Measurements from ENCODE around the gene MEIOSIN.
"Not testable (repeated sequence)": the region's sequence is repeated elsewhere in the genome, so short reads cannot be mapped to it uniquely, and the experiment has no call there.

MEIOSIN gene

DNA sequence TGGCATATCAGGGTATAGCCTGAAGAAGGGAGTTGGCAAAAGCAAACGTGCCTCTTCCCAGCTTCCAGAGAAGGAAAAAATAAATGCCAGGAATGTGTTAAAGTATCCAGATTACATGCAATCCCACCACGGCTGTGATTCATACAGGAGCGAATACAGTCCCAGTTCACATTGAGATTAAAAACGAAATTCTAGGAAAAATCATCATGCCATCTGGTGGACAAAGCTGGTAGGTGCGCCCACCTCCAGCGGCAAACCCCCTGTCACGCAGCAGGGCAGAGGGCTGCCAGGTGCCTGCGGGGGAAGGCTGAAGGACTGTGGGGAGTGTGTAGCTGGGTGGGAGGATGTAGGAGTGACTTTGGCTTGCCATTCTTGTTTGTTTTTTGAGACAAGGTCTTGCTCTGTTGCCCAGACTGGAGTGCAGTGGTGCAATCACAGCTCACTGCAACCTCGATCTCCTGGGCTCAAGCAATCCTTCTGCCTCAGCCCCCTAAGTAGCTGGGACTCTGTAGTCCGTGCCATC is 65.8 kb downstream of the MEIOSIN start (continued):
- no peak for TF ChIP-seq ZNF561 (tag by site-specific recombination; IDR thresholded peaks at IDR 0.05; ENCODE audit: borderline replicate concordance)
- peak; percentile 56 for TF ChIP-seq ZNF654 (tag by site-specific recombination; IDR thresholded peaks at IDR 0.05; ENCODE audit: low read depth)
- TF ChIP-seq, protein P1, sequence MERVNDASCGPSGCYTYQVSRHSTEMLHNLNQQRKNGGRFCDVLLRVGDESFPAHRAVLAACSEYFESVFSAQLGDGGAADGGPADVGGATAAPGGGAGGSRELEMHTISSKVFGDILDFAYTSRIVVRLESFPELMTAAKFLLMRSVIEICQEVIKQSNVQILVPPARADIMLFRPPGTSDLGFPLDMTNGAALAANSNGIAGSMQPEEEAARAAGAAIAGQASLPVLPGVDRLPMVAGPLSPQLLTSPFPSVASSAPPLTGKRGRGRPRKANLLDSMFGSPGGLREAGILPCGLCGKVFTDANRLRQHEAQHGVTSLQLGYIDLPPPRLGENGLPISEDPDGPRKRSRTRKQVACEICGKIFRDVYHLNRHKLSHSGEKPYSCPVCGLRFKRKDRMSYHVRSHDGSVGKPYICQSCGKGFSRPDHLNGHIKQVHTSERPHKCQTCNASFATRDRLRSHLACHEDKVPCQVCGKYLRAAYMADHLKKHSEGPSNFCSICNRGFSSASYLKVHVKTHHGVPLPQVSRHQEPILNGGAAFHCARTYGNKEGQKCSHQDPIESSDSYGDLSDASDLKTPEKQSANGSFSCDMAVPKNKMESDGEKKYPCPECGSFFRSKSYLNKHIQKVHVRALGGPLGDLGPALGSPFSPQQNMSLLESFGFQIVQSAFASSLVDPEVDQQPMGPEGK (tag by site-specific recombination; IDR thresholded peaks at IDR 0.05), result peak; percentile 69; the same call in 1 of the 2 replicates
- TF ChIP-seq GLIS1 (tag by site-specific recombination; IDR thresholded peaks at IDR 0.05), result peak; percentile 74
- no peak for TF ChIP-seq ZNF658 (tag by site-specific recombination; IDR thresholded peaks at IDR 0.05)
- TF ChIP-seq ZNF2 (tag by site-specific recombination; IDR thresholded peaks at IDR 0.05), result peak; percentile 80; the same call in 1 of the 2 replicates
- TF ChIP-seq SETDB1 (IDR thresholded peaks at IDR 0.05; ENCODE audit: insufficient read length, low read length), result no peak
- TF ChIP-seq IKZF3 (tag by site-specific recombination; IDR thresholded peaks at IDR 0.05), result 0 out of 2 replicates have a peak, but pooled peaks have one; percentile 26
- TF ChIP-seq, protein P2, sequence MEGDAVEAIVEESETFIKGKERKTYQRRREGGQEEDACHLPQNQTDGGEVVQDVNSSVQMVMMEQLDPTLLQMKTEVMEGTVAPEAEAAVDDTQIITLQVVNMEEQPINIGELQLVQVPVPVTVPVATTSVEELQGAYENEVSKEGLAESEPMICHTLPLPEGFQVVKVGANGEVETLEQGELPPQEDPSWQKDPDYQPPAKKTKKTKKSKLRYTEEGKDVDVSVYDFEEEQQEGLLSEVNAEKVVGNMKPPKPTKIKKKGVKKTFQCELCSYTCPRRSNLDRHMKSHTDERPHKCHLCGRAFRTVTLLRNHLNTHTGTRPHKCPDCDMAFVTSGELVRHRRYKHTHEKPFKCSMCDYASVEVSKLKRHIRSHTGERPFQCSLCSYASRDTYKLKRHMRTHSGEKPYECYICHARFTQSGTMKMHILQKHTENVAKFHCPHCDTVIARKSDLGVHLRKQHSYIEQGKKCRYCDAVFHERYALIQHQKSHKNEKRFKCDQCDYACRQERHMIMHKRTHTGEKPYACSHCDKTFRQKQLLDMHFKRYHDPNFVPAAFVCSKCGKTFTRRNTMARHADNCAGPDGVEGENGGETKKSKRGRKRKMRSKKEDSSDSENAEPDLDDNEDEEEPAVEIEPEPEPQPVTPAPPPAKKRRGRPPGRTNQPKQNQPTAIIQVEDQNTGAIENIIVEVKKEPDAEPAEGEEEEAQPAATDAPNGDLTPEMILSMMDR (tag by site-specific recombination; IDR thresholded peaks at IDR 0.05), result peak; percentile 76
- no peak for TF ChIP-seq ZNF24 (tag by site-specific recombination; IDR thresholded peaks at IDR 0.05)
- TF ChIP-seq ZBTB8A (tag by site-specific recombination; IDR thresholded peaks at IDR 0.05), result peak; percentile 61
- TF ChIP-seq ZFHX2 (tag by site-specific recombination; conservative IDR thresholded peaks at IDR 0.05), result peak; percentile 99
- peak; percentile 74; the same call in 1 of the 2 replicates for TF ChIP-seq ZBTB20 (tag by site-specific recombination; IDR thresholded peaks at IDR 0.05)
- 0 out of 2 replicates have a peak, but pooled peaks have one; percentile 9 for TF ChIP-seq SP2 (tag by site-specific recombination; IDR thresholded peaks at IDR 0.05)
- TF ChIP-seq ZNF114 (tag by site-specific recombination; IDR thresholded peaks at IDR 0.05), result no peak

DNA sequence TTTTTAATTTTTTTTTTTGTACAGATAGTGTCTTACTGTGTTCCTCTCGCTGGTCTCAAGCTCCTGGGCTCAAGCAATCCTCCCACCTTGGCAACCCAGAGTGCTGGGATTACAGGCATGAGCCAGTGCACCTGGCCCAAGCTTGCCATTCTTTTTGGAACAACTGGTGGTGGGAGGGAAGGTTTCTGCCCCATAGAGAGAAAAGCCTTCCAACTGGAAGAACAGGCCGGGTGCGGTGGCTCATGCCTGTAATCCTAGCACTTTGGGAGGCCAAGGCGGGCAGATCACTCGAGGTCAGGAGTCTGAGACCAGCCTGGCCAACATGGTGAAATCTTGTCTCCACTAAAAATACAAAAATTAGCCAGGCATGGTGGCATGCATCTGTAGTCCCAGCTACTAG is 66.3 kb downstream of the MEIOSIN start:
- ChIA-PET POLR2A (interaction anchor here (0.6 to 2.0 kb wide), 6 partner anchors 15 to 107 kb away, joined by 3 to 37 read pairs (median 4); partner anchors contain the start of genes DMPK, QPCTL, SIX5 and SNRPD2), CTCF (interaction anchor here (0.7 to 8.7 kb wide), 28 partner anchors 9 to 279 kb away, joined by 3 to 80 read pairs (median 4); partner anchors contain the start of genes QPCTL, SIX5, SNRPD2 and SYMPK)
- not testable (repeated sequence) for H3K9me3 ChIP-seq (ENCODE audit: control insufficient read depth, insufficient read depth, low read depth, low read length); H3K36me3 ChIP-seq (ENCODE audit: control insufficient read depth in 2 of 2, insufficient read depth in 1 of 2, low read length in 2 of 2); H3K4me3 ChIP-seq (ENCODE audit: low read depth, low read length); H3K27ac ChIP-seq (ENCODE audit: extremely low read depth, low read depth, low read length); H3K4me1 ChIP-seq (ENCODE audit: control insufficient read depth, insufficient read depth, low read length)

DNA sequence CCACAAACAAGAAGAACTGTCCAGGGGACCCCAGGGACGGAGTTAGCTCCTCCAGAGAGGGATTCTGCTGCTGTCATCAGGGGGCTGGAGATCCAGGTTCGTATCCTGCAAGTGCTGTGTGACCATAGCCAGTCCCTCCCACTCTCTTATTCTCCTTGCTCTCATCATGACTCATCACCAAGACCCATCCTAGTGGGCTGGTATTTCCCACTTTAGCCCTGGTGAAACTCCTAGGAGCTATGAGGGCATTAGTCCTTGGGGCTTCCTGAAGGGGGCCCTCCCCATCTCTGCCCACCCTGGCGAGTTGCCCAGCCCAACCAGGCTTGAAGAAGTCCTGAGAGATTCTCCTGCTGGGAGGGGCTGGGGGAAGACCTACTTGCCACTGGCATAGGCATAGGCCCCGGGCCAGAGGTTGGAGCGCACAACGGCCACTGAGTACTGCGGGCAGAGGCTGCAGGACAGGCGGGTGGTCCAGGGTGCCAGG is 66.9 kb downstream of the MEIOSIN start:
- Histone ChIP-seq H3K9me3 (ENCODE audit: control insufficient read depth, insufficient read depth, low read depth, low read length) (no peaks in the 10 kb centered on the region), H3K4me3 (ENCODE audit: low read depth, low read length) (no peak overlapping the region), H3K27ac (ENCODE audit: extremely low read depth, low read depth, low read length) (no peak overlapping the region), H3K4me1 (ENCODE audit: control insufficient read depth, insufficient read depth, low read length) (peaks cover 2% of the 10 kb centered on the region; the same call in 1 of the 2 replicates), H3K36me3 (ENCODE audit: control insufficient read depth in 2 of 2, insufficient read depth in 1 of 2, low read length in 2 of 2) (no peaks in the 10 kb centered on the region)
- TF ChIP-seq, protein P3, sequence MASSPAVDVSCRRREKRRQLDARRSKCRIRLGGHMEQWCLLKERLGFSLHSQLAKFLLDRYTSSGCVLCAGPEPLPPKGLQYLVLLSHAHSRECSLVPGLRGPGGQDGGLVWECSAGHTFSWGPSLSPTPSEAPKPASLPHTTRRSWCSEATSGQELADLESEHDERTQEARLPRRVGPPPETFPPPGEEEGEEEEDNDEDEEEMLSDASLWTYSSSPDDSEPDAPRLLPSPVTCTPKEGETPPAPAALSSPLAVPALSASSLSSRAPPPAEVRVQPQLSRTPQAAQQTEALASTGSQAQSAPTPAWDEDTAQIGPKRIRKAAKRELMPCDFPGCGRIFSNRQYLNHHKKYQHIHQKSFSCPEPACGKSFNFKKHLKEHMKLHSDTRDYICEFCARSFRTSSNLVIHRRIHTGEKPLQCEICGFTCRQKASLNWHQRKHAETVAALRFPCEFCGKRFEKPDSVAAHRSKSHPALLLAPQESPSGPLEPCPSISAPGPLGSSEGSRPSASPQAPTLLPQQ (tag by site-specific recombination; IDR thresholded peaks at IDR 0.05), result peak; percentile 92
- TF ChIP-seq ZNF768 (tag by site-specific recombination; IDR thresholded peaks at IDR 0.05) (0 out of 2 replicates have a peak, but pooled peaks have one; percentile 31), ZFP69B (tag by site-specific recombination; IDR thresholded peaks at IDR 0.05) (0 out of 2 replicates have a peak, but pooled peaks have one; percentile 56), EGR2 (tag by site-specific recombination; IDR thresholded peaks at IDR 0.05; ENCODE audit: low read depth) (peak; percentile 62; the same call in 1 of the 2 replicates), GFI1B (tag by site-specific recombination; IDR thresholded peaks at IDR 0.05) (no peak), ZFHX2 (tag by site-specific recombination; conservative IDR thresholded peaks at IDR 0.05) (peak; percentile 58), ZNF600 (tag by site-specific recombination; IDR thresholded peaks at IDR 0.05) (peak; percentile 89)
- TF ChIP-seq, protein P4, sequence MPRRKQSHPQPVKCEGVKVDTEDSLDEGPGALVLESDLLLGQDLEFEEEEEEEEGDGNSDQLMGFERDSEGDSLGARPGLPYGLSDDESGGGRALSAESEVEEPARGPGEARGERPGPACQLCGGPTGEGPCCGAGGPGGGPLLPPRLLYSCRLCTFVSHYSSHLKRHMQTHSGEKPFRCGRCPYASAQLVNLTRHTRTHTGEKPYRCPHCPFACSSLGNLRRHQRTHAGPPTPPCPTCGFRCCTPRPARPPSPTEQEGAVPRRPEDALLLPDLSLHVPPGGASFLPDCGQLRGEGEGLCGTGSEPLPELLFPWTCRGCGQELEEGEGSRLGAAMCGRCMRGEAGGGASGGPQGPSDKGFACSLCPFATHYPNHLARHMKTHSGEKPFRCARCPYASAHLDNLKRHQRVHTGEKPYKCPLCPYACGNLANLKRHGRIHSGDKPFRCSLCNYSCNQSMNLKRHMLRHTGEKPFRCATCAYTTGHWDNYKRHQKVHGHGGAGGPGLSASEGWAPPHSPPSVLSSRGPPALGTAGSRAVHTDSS (tag by site-specific recombination; IDR thresholded peaks at IDR 0.05), result no peak
- TF ChIP-seq, protein P5, sequence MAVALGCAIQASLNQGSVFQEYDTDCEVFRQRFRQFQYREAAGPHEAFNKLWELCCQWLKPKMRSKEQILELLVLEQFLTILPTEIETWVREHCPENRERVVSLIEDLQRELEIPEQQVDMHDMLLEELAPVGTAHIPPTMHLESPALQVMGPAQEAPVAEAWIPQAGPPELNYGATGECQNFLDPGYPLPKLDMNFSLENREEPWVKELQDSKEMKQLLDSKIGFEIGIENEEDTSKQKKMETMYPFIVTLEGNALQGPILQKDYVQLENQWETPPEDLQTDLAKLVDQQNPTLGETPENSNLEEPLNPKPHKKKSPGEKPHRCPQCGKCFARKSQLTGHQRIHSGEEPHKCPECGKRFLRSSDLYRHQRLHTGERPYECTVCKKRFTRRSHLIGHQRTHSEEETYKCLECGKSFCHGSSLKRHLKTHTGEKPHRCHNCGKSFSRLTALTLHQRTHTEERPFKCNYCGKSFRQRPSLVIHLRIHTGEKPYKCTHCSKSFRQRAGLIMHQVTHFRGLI (tag by site-specific recombination; IDR thresholded peaks at IDR 0.05), result 0 out of 2 replicates have a peak, but pooled peaks have one; percentile 15
- ChIA-PET CTCF (interaction anchor here (0.6 to 8.7 kb wide), 17 partner anchors 13 to 570 kb away, joined by 3 to 80 read pairs (median 4); partner anchors contain the start of genes SIX5 and SYMPK), POLR2A (interaction anchor here (0.5 to 2.0 kb wide), 5 partner anchors 15 to 108 kb away, joined by 3 to 37 read pairs (median 4); partner anchors contain the start of genes QPCTL, SIX5 and SNRPD2)
